SW 1271 (cell line): ENCODE results near the gene TPD52L1.
"Not testable (repeated sequence)": the region's sequence is repeated elsewhere in the genome, so short reads cannot be mapped to it uniquely, and the experiment has no call there.

ENCODE experiments used
- DNase-seq, 2 experiments: peaks; one replicate each; lab custom pipeline; 2025; lab: John Stamatoyannopoulos, UW

TPD52L1 gene

DNA sequence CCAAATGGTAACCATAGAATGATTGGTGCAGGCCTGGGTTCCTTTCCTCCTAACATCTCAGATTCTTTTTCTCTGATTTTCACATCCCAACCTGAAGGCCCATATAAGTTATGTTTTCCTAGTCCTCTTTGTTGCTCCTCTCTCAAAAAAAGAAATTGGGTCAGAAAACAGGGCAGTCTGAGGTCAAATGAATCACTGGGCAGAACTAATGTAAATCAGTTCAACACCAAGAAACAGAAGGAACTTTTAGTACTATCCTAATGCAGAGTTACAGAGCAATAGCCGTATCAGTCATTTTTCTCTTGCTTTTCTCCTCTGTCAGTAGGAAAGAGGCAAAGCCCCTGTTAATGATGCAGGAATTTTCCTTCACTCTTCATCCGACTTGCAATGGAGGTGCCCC lies 11.0 kb upstream of the TPD52L1 start:
- no peak for DNase-seq

DNA sequence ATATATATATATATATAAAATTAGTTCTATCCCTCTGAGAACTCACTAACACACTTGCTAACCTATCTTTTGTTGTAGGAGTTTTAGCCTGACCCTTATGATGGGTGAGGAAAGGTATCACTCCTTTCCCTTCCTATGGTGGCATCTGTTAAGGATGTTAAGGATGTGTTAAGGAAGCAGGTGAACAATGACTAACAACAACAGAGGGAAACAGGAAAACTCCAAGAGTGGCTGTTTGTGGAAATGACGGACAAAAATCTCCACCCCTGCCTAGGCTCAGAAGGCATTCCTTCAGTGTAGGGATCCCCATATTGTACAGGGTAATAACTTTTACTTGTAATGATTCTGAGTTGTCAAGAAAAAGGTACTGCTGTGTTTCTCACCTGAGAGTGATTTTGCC lies 8.8 kb upstream of the TPD52L1 start:
- DNase-seq, result no peak

GRCh38 chr6:125149256-125150144 lies 4.1 kb upstream of the TPD52L1 start:
- DNase-seq, result no peak

DNA sequence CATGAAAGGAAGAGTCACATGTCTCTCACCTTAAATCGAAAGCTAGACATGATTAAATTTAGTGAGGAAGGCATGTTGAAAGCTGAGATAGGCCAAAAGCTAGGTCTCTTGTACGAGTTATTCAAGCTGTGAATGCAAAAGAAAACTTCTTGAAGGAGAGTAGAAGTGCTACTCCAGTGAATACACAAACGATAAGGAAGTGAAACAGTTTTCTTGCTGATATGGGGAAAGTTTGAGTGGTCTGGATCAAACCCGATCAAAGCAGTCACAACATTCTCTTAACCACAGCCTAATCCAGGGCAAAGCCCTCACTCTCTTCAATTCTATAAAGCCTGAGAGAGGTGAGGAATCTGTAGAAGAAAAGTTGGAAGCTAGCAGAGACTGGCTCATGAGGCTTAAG lies 1.9 kb upstream of the TPD52L1 start:
- DNase-seq, result no peak

GRCh38 chr6:125154118-125154760 lies 666 bp downstream of the TPD52L1 start:
- no peak for DNase-seq

DNA sequence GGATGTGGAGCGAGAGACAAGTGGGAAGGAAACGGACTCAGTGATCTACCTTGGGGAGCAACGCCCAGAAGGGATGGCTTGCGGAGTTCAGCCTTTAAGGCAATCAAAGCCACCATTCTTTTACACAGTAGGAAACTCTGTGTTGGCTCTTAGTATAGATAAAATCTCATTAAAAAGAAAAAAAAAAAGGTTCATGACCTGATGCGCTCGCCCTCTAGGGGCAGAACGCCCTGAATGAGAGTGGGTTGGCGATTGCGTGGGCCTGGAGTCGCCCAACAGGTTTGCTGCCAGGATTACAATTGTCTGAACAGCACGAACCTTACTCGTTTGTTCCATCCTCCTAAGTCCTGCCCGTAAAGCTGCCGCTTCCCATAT lies 1.2 kb downstream of the TPD52L1 start:
- DNase-seq, result no peak

DNA sequence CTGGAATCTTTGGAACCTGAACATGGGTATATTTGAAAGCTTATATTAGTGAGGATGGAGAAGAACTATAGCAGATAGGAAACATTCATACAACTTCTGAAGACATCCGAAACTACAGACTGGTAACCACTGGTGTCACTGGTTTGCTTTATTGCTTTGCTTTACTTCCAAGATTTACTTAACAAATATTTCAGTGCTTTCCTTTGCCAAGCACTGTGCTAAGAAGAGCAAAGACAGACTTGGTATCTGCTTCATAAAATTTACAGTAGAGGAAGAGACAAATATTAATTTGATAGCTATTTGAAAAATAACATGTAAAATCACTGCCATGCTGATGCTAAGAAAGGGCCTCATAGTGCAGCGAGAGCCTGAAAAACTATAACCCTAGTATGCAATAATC lies 1.8 kb downstream of the TPD52L1 start:
- no peak for DNase-seq

- DNase-seq, result no peak
These were observed 2.9 kb downstream of the TPD52L1 start for GRCh38 chr6:125156496-125156895.

DNA sequence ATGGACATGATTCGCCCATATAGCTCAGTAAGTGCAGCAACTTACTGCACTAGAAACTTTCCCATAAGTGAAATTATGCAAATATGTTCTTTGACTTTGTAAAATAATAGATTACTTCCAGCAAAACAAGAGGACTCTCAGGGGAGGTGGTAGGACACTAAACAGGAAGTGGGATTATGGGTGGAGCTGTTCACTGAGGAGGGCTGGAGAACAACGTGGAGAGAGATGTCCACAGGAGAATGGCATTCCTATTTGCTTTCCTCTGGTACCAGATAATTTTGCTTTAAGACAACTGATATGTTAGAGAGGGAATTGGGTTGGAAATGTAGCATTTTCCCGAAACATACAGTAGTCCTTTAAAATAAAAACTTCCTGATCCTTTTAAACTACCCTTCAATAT lies 3.7 kb downstream of the TPD52L1 start:
- no peak for DNase-seq

DNA sequence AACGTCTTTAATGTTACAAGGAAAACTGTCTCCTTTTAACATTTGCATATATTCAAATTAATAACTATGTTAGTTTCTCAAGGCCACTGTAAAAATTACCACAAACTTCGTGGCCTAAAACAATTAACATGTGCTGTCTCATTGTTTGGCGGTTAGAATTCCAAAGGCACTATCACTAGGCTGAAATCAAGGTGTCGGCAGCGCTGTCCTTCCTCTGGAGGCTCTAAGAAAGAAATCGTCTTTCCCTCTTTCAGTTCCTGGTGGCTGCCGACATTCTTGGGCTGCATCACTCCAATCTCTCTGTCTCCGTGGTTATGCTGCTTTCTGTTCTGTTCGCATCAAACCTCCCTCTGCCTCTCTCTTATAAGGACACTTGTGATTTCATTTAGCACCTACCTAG lies 4.2 kb downstream of the TPD52L1 start:
- no peak for DNase-seq

DNA sequence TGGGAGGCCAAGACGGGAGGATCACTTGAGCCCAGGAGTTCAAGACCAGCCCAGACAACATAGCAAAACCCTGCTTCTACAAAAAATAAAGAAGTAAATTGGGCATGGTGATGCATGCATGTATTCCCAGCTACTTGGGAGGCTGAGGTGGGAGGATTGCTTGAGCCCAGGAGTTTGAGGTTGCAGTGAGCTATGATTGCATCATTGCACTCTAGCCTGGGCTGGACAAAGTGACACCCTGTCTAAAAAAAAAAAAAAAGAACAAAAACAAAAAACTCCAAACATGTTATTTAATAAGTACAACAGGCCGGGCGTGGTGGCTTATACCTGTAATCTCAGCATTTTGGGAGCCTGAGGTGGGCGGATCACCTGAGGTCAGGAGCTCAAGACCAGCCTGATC lies 9.8 kb downstream of the TPD52L1 start:
- not testable (repeated sequence) for DNase-seq

- no peak for DNase-seq
These were observed 10.2 kb downstream of the TPD52L1 start for GRCh38 chr6:125163811-125164210.

DNA sequence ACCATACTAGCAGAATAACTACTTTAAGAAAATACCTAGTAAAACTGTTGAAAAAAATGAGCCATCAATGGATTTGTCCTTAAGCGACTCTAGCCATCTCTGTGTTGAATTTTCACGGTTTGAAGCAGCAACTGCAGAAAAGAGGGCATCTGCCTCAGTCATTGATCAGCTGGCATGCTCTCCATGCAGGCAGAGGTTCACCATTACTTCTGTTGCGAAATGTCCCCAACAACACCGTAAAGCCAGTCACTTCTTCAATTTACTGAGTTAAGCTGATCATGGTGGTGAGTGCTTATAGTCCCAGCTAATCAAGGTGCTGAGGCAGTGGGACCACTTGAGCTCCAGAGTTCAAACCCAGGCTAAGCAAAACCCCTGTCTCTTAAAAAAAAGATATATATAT lies 11.1 kb downstream of the TPD52L1 start:
- no peak for DNase-seq

DNA sequence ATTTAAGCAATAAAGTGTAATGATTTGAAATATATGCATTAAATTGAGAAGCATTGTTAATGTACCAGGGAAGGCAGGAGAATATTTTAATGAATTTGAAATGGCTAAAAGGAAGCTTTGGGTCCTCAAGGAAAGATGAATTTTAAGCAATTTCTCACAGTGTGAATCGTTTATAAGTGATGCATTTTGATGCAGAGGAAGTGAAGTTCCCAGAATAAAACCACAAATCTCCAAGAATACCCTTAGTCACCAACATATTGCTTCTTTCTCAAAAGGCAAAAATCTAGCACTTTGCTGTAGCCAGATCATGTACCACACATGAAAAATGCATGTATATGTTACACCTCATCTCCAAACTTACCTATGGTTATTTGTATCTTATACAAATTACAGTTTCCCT lies 11.7 kb downstream of the TPD52L1 start:
- no peak for DNase-seq

DNA sequence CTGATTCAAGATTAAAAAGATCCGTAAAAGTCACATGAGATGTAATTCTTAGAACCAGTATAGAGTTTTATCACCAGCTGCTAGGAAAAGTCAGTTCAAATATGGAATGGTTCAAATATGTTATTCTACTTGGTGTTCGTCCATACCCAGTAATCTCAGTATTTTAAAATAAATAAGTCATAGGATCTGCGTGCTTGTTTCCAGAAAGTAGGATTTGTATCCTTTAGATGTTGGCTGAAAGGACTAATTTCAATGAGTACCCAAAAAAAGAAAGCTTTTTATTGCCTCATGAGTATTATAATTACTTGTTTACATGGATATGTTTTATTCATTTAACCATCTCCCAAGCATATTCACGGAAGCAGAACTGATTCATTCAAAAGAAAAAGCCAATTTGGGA lies 12.2 kb downstream of the TPD52L1 start:
- no peak for DNase-seq

GRCh38 chr6:125166711-125167110 lies 13.1 kb downstream of the TPD52L1 start:
- no peak for DNase-seq

- no peak for DNase-seq
These were observed 14.0 kb downstream of the TPD52L1 start for GRCh38 chr6:125167579-125167978.

DNA sequence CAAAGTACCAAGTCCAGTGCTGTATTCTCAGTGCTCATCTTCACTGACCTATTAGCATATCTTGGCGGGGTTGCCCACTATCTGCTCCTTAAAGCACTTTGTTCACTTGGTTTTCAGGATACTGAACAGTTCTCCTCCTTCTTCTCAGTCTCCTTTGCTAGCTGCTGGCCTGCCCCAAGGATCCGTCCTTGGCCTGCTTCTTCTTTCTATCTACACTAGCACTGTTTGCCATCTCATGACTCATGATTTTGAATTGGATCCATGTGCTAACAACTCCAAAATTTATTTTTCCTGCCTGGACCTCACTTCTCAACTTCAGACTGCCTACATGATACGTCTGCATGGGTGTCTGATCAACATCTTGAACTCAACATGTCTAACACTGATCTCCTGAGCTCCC lies 15.5 kb downstream of the TPD52L1 start:
- DNase-seq, result no peak

DNA sequence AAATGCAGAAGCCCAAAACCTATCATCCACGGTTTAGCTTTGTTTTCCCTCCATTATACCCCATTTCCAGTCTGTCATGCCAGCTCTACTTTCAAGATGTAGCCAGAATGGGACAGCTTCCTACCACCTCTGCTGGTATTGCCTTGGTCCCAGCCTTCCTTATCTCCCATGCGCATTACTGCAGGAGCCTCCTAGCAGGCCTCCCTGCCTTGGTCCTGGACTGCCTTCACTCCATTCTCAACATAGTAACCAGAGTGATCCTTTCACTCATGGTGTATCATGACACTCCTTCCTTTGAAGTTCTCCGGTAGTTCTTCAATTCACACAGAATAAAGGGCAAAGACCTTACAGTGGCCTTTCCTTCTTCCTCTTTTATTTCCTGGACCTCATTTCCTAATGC lies 15.9 kb downstream of the TPD52L1 start:
- no peak for DNase-seq

DNA sequence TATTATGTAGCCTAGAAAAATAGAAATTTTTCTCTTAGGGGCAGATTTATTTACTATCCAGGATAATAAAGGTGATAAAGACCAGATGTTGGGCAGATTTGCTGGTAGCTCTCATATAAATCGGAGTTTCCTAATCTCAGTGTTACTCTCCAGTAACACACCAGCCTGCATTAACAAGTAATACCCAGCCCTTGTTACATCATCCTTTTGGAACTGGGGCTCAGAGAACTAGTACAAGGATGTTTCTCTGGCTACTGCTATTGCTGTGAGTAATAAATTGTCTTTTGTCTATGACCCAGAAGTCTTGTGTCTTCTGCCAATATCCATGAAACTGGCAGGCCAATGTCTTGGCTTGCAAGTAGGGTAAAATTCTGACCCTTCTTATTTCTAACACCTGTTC lies 16.8 kb downstream of the TPD52L1 start:
- DNase-seq, result no peak

DNA sequence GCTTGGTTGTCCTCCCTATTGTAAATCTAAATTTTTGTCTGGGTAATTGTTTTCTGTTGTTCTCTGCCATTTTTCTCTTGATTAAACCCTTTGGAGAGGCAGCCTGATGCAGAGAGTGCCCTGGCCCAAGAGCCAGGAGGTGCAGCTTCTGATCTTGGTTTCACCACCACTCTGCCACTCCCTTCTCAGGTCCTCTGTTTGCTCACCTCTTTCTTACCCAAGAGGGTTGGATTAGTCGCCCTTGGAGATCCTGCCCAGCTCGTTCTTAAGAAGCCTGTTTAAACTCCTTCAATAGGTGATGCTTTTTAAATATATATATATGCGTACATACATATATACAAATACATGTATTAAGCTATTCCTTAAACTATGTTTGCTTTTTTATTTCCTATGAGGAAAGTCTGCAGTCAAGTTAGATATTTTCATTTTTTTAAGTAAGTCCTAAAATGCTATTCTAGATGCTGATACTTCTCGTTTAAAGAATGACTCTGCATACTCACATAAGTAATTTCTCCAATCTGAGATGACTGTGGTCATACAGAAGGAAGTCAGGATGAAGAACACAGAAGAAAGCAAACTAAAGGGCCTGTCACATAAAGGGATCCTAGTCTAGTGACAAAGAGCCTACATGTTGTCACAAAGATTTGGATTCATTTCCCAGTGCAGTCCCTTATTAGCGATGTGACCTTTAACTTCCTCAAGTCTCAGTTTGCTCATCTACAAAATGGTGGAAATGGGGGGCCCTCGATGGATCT lies 19.9 kb downstream of the TPD52L1 start:
- DNase-seq, result no peak

GRCh38 chr6:125174626-125175025 lies 21.1 kb downstream of the TPD52L1 start:
- no peak for DNase-seq

- no peak for DNase-seq
These were observed 22.0 kb downstream of the TPD52L1 start for GRCh38 chr6:125175466-125176048.
